MCF 10A (cell line): ENCODE results near the gene RUSF1. TPM values are rescaled to one million over a fixed set of nuclear protein-coding genes. Genes with fewer than 3 reads are reported as not detected.

Source experiments
- BruUV-seq: library from RNA; stranded (reverse); fragments of 400-500 nt; replicated peaks from 2 replicates; lab custom pipeline; 2021; lab: Mats Ljungman, UMichigan
- CTCF ChIA-PET: fragments of 300-600 bp; sonication (Branson Sonifier 250); formaldehyde crosslinking; extraction: SDS; loops from one replicate; lab custom pipeline; 2021; ENCODE audit warnings: antibody characterized with exemption, inconsistent platforms; lab: Yijun Ruan, JAX
- POLR2A ChIA-PET: fragments of 300-600, 350-650 bp; sonication (Branson Sonifier 250); formaldehyde crosslinking; extraction: SDS; loops from one replicate; lab custom pipeline; 2020; ENCODE audit warnings: antibody characterized with exemption, inconsistent platforms; lab: Yijun Ruan, JAX
- DNase-seq: peaks from one replicate; pipeline ENCODE4 v3.0.0-alpha.2; 2018; ENCODE audit not compliant: unreplicated experiment
- H3K27ac Mint-ChIP-seq: one replicate; pipeline ENCODE4 v1.8.0; 2022; ENCODE audit warnings: mild to moderate bottlenecking, low read depth, mixed read lengths; ENCODE audit not compliant: unreplicated experiment
- H3K27me3 Mint-ChIP-seq: one replicate; pipeline ENCODE4 v1.8.0; 2022; ENCODE audit warnings: mixed read lengths; ENCODE audit not compliant: insufficient read depth, unreplicated experiment
- H3K36me3 Mint-ChIP-seq: one replicate; pipeline ENCODE4 v1.8.0; 2022; ENCODE audit warnings: mild to moderate bottlenecking, moderate library complexity, mixed read lengths; ENCODE audit not compliant: insufficient read depth, unreplicated experiment
- H3K4me1 Mint-ChIP-seq: one replicate; pipeline ENCODE4 v1.8.0; 2022; ENCODE audit warnings: mixed read lengths; ENCODE audit not compliant: insufficient read depth, unreplicated experiment
- H3K4me3 Mint-ChIP-seq: one replicate; pipeline ENCODE4 v1.8.0; 2022; ENCODE audit warnings: mild to moderate bottlenecking, moderate library complexity, mixed read lengths; ENCODE audit not compliant: unreplicated experiment
- H3K9me3 Mint-ChIP-seq: one replicate; pipeline ENCODE4 v1.8.0; 2022; ENCODE audit warnings: mixed read lengths; ENCODE audit not compliant: unreplicated experiment
- CTCF ChIP-seq: fragments of 200-600 bp; IDR thresholded peaks from one replicate; pipeline ENCODE4 v1.8.0; 2022; ENCODE audit warnings: antibody characterized with exemption, mild to moderate bottlenecking; ENCODE audit not compliant: unreplicated experiment
- intact Hi-C: fragments of 100-400 bp; cut with micrococcal nuclease; formaldehyde crosslinking; loops from 2 replicates; pipeline ENCODE4 v1.14.1; 2022
- total RNA-seq: library from RNA; stranded (reverse); gene quantifications from 2 replicates; pipeline ENCODE4 v1.2.3, GENCODE V29; 2022

The RUSF1 gene
- total RNA-seq, 1 experiment from 2014 or later = 72.0 TPM

- Mint-ChIP-seq H3K36me3 (no peaks in the 10 kb centered on the region), H3K4me1 (no peaks in the 10 kb centered on the region), H3K27ac (no peak overlapping the region), H3K27me3 (peaks cover 9% of the 10 kb centered on the region), H3K4me3 (no peak overlapping the region), H3K9me3 (no peaks in the 10 kb centered on the region)
- BruUV-seq = no TSS peak
- CTCF ChIA-PET = interaction anchor here (0.7 kb wide), 1 partner anchor 11 kb away, joined by 3 read pairs; no protein-coding TSS in a partner anchor
- POLR2A ChIA-PET = interaction anchor here (1.1 kb wide), 1 partner anchor 14 kb away, joined by 3 read pairs; the partner anchor contains the start of gene RUSF1
- DNase-seq = no peak
- TF ChIP-seq CTCF = no peak
- intact Hi-C loops = no loop called here
These were observed 13.9 kb upstream of the RUSF1 start for GRCh38 chr16:31522071-31522470.

GRCh38 chr16:31521368-31521767 is 13.2 kb upstream of the RUSF1 start:
- ChIA-PET POLR2A (no interaction called here), CTCF (interaction anchor here (0.7 kb wide), 1 partner anchor 12 kb away, joined by 3 read pairs; no protein-coding TSS in a partner anchor)
- intact Hi-C loops = no loop called here
- H3K27me3 Mint-ChIP-seq = peaks cover 9% of the 10 kb centered on the region
- H3K27ac Mint-ChIP-seq = no peak overlapping the region
- no TSS peak for BruUV-seq
- H3K9me3 Mint-ChIP-seq = no peaks in the 10 kb centered on the region
- no peak for DNase-seq
- H3K4me1 Mint-ChIP-seq = no peaks in the 10 kb centered on the region
- no peak for TF ChIP-seq CTCF
- H3K36me3 Mint-ChIP-seq = no peaks in the 10 kb centered on the region
- H3K4me3 Mint-ChIP-seq = no peak overlapping the region

- no peak overlapping the region for H3K4me3 Mint-ChIP-seq
- ChIA-PET CTCF (no interaction called here), POLR2A (interaction anchor here (1.4 kb wide), 1 partner anchor 12 kb away, joined by 3 read pairs; the partner anchor contains the start of gene RUSF1)
- no TSS peak for BruUV-seq
- H3K27ac Mint-ChIP-seq = no peak overlapping the region
- H3K9me3 Mint-ChIP-seq = no peaks in the 10 kb centered on the region
- no peaks in the 10 kb centered on the region for H3K36me3 Mint-ChIP-seq
- no peaks in the 10 kb centered on the region for H3K4me1 Mint-ChIP-seq
- H3K27me3 Mint-ChIP-seq = peaks cover 9% of the 10 kb centered on the region
- intact Hi-C loops = no loop called here
- DNase-seq = no peak
- TF ChIP-seq CTCF = no peak
These were observed 11.7 kb upstream of the RUSF1 start for GRCh38 chr16:31519759-31520431.

- Mint-ChIP-seq H3K36me3 (no peaks in the 10 kb centered on the region), H3K4me1 (peaks cover 1% of the 10 kb centered on the region), H3K4me3 (no peak overlapping the region), H3K27ac (no peak overlapping the region), H3K27me3 (peaks cover 9% of the 10 kb centered on the region), H3K9me3 (no peaks in the 10 kb centered on the region)
- no TSS peak for BruUV-seq
- ChIA-PET POLR2A (no interaction called here), CTCF (no interaction called here)
- intact Hi-C loops = no loop called here
- no peak for TF ChIP-seq CTCF
- DNase-seq = no peak
These were observed 9.7 kb upstream of the RUSF1 start for GRCh38 chr16:31517800-31518402.
